Thymus (tissue), 11 donors: ENCODE results near the gene SLC36A1. TPM values are rescaled to one million over a fixed set of nuclear protein-coding genes. Genes with fewer than 3 reads are reported as not detected.

Experiments used
- DNase-seq, 9 donors: peaks; one replicate each; pipeline ENCODE4 v3.0.0-alpha.2; 2013; ENCODE audit warnings: low spot score in 9 of 9, low read depth in 6 of 9, missing footprints in 1 of 9
- H3K27ac ChIP-seq, 2 donors: one replicate each; pipeline ENCODE4 v1.5.1; 2013; ENCODE audit warnings: control low read depth in 1 of 2, low read depth in 1 of 2, low read length in 1 of 2, mild to moderate bottlenecking in 1 of 2, moderate library complexity in 1 of 2
- H3K27me3 ChIP-seq, 2 donors: one replicate each; pipeline ENCODE4 v1.5.1; 2013; ENCODE audit warnings: low read length in 1 of 2; ENCODE audit not compliant: control insufficient read depth in 2 of 2, insufficient read depth in 1 of 2
- H3K36me3 ChIP-seq, 2 donors: one replicate each; pipeline ENCODE4 v1.5.1; 2013; ENCODE audit warnings: low read length in 1 of 2, mild to moderate bottlenecking in 1 of 2, moderate library complexity in 1 of 2; ENCODE audit not compliant: control insufficient read depth in 2 of 2, insufficient read depth in 2 of 2
- H3K4me1 ChIP-seq, 2 donors: one replicate each; pipeline ENCODE4 v1.5.1; 2013; ENCODE audit warnings: low read length in 2 of 2; ENCODE audit not compliant: control insufficient read depth in 2 of 2, insufficient read depth in 2 of 2
- H3K4me3 ChIP-seq, 2 donors: one replicate each; pipeline ENCODE4 v1.5.1; 2013; ENCODE audit warnings: low read length in 2 of 2, control low read depth in 1 of 2, mild to moderate bottlenecking in 1 of 2
- H3K9me3 ChIP-seq, 2 donors: one replicate each; pipeline ENCODE4 v1.5.1; 2013; ENCODE audit warnings: low read length in 1 of 2, mild to moderate bottlenecking in 1 of 2; ENCODE audit not compliant: control insufficient read depth in 2 of 2, insufficient read depth in 1 of 2
- whole genome bisulfite sequencing: extraction: QIAGEN DNeasy Blood & Tissue Kit; methylation state at CpG from one replicate; pipeline ENCODE4 v1.1.7; 2013; 5-methylcytosine and 5-hydroxymethylcytosine counted together
- polyA plus RNA-seq: library from polyadenylated mRNA; stranded (reverse); fragments of 200-250 nt; gene quantifications from one replicate; pipeline ENCODE4 v1.2.3, GENCODE V29; 2013
- total RNA-seq: library from RNA; stranded (reverse); fragments of 120-200 nt; gene quantifications from one replicate; pipeline ENCODE4 v1.2.4, GENCODE V29; 2013
- donor health status: healthy.

Gene SLC36A1
- total and polyA plus RNA-seq, 2 donors = 5.1 to 7.2 TPM

- Histone ChIP-seq H3K27ac (no peak overlapping the region), H3K36me3 (no peaks in the 10 kb centered on the region), H3K9me3 (no peaks in the 10 kb centered on the region), H3K4me1 (no peaks in the 10 kb centered on the region), H3K27me3 (no peaks in the 10 kb centered on the region), H3K4me3 (no peak overlapping the region)
- WGBS = 91% methylated on average over 7 of the region's 7 CpGs
- DNase-seq = no peak
Observed at GRCh38 chr5:151528996-151529395, 81.6 kb downstream of the SLC36A1 start.

- no peak overlapping the region for H3K4me3 ChIP-seq
- no peaks in the 10 kb centered on the region for H3K4me1 ChIP-seq
- DNase-seq = no peak
- H3K27me3 ChIP-seq = peaks cover 0 to 6% of the 10 kb centered on the region in 2 donors
- no peaks in the 10 kb centered on the region for H3K9me3 ChIP-seq
- no peak overlapping the region for H3K27ac ChIP-seq
- WGBS = 97% methylated on average over 30 of the region's 30 CpGs
- no peaks in the 10 kb centered on the region for H3K36me3 ChIP-seq
Observed at GRCh38 chr5:151531581-151531980, 84.2 kb downstream of the SLC36A1 start.

GRCh38 chr5:151532416-151532815 lies 85.0 kb downstream of the SLC36A1 start:
- Histone ChIP-seq H3K36me3 (no peaks in the 10 kb centered on the region), H3K4me1 (no peaks in the 10 kb centered on the region), H3K27me3 (peaks cover 0 to 6% of the 10 kb centered on the region in 2 donors), H3K9me3 (no peaks in the 10 kb centered on the region), H3K4me3 (no peak overlapping the region), H3K27ac (no peak overlapping the region)
- WGBS = 97% methylated on average over 4 of the region's 4 CpGs
- no peak for DNase-seq

- no peaks in the 10 kb centered on the region for H3K4me1 ChIP-seq
- H3K9me3 ChIP-seq = no peaks in the 10 kb centered on the region
- no peaks in the 10 kb centered on the region for H3K36me3 ChIP-seq
- no peak for DNase-seq
- H3K27me3 ChIP-seq = peaks cover 0 to 6% of the 10 kb centered on the region in 2 donors
- H3K27ac ChIP-seq = no peak overlapping the region
- no peak overlapping the region for H3K4me3 ChIP-seq
- WGBS = 68% methylated on average over 11 of the region's 11 CpGs
Observed at GRCh38 chr5:151534350-151534749, 86.9 kb downstream of the SLC36A1 start.

GRCh38 chr5:151537044-151537443 lies 89.6 kb downstream of the SLC36A1 start:
- Histone ChIP-seq H3K27ac (no peak overlapping the region), H3K36me3 (no peaks in the 10 kb centered on the region), H3K9me3 (no peaks in the 10 kb centered on the region), H3K4me3 (no peak overlapping the region), H3K27me3 (peaks cover 0 to 6% of the 10 kb centered on the region in 2 donors), H3K4me1 (no peaks in the 10 kb centered on the region)
- no peak for DNase-seq
- 93% methylated on average over 4 of the region's 4 CpGs for WGBS

- Histone ChIP-seq H3K36me3 (no peaks in the 10 kb centered on the region), H3K27ac (no peak overlapping the region), H3K4me3 (no peak overlapping the region), H3K9me3 (no peaks in the 10 kb centered on the region), H3K4me1 (no peaks in the 10 kb centered on the region), H3K27me3 (no peaks in the 10 kb centered on the region)
- WGBS = 96% methylated on average over 2 of the region's 2 CpGs
- DNase-seq = no peak
Observed at GRCh38 chr5:151541571-151541970, 94.2 kb downstream of the SLC36A1 start.

Other genes with a start within 250 kb of the SLC36A1 start
- gene CCDC69, start 223.5 kb upstream of the SLC36A1 start, total RNA-seq = 37.9 TPM
- gene CCDC69, start 223.5 kb upstream of the SLC36A1 start, polyA plus RNA-seq = 30.9 TPM
- gene GM2A, start 194.4 kb upstream of the SLC36A1 start, total RNA-seq = 36.6 TPM
- gene GM2A, start 194.4 kb upstream of the SLC36A1 start, polyA plus RNA-seq = 38.4 TPM
- not detected for gene SLC36A3, start 143.8 kb upstream of the SLC36A1 start, total RNA-seq
- under 0.01 TPM for gene SLC36A3, start 143.8 kb upstream of the SLC36A1 start, polyA plus RNA-seq
- gene SLC36A2, start 100.0 kb upstream of the SLC36A1 start, total RNA-seq = not detected
- 0.02 TPM for gene SLC36A2, start 100.0 kb upstream of the SLC36A1 start, polyA plus RNA-seq
- gene FAT2, start 143.7 kb downstream of the SLC36A1 start, total RNA-seq = 5.1 TPM
- 2.7 TPM for gene FAT2, start 143.7 kb downstream of the SLC36A1 start, polyA plus RNA-seq
- gene SPARC, start 239.3 kb downstream of the SLC36A1 start, total RNA-seq = 152 TPM
- gene SPARC, start 239.3 kb downstream of the SLC36A1 start, polyA plus RNA-seq = 183 TPM